NB4 (cell line): Measurements from ENCODE around the gene RFTN1.

Source experiments
- DNase-seq: peaks from one replicate; pipeline ENCODE4 v3.0.0; 2010; ENCODE audit warnings: low read depth
- H3K4me3 ChIP-seq: one replicate; pipeline ENCODE4 v1.5.1; 2011; ENCODE audit warnings: mild to moderate bottlenecking, low read depth, low read length, moderate library complexity
- MYC ChIP-seq: IDR thresholded peaks from 2 replicates; pipeline ENCODE4 v1.6.1; 2011; ENCODE audit warnings: low read depth, low read length
- POLR2A ChIP-seq: IDR thresholded peaks from 2 replicates; pipeline ENCODE4 v1.6.1; 2011; ENCODE audit warnings: mild to moderate bottlenecking; ENCODE audit not compliant: insufficient read length; ENCODE audit errors: extremely low read depth
- TF ChIP-seq, protein P1 (sequence below): IDR thresholded peaks from 2 replicates; pipeline ENCODE4 v1.6.1; 2011; ENCODE audit warnings: low read depth, low read length
- TF ChIP-seq, protein P2 (sequence below): IDR thresholded peaks from one replicate; pipeline ENCODE4 v1.5.1; 2012; ENCODE audit warnings: low read depth, low read length

Gene RFTN1

DNA sequence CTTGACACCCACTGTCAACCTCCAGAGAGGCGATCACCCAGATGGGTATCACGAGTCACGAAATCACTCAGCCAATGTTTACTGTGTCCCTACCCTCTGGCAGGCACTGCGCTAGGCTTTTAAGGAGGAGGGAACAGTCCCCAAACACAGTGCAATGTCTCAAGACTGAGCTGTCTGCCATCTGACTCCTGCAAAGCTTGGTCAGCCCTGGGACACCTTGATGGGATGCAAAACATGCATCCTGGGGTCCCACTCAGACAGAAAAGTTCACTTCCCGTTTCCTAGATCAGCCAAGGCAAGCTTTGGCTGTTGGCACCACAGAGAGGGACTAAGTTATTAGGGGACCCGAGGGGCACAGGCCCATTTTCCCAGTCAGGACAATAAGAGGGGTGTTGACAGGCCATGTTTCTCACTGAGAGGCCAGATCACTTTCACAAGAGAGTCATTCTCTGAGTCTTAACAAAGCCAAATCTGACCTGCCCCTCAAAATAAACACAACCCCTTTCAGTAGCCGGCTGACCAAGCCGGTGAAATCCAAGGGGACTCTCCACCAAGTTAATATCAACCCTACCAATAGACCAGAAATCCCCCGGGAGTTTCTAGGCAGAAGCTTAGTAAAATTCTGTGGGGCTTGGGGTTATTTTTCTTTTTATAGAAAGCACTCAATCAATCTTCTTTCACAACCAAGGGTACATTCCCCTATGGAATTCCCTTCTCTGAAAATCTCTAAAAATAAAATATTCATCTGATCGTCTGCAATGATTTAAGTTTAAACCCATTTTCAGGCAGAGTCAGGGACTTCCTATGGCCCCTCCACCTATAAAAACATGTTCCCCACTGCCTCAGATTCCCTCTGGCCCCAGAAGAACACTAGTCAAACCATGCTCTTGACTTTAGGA, 3.5 kb downstream of the RFTN1 start:
- no peak for TF ChIP-seq MYC
- TF ChIP-seq, protein P1, sequence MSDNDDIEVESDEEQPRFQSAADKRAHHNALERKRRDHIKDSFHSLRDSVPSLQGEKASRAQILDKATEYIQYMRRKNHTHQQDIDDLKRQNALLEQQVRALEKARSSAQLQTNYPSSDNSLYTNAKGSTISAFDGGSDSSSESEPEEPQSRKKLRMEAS, result no peak
- TF ChIP-seq, protein P2, sequence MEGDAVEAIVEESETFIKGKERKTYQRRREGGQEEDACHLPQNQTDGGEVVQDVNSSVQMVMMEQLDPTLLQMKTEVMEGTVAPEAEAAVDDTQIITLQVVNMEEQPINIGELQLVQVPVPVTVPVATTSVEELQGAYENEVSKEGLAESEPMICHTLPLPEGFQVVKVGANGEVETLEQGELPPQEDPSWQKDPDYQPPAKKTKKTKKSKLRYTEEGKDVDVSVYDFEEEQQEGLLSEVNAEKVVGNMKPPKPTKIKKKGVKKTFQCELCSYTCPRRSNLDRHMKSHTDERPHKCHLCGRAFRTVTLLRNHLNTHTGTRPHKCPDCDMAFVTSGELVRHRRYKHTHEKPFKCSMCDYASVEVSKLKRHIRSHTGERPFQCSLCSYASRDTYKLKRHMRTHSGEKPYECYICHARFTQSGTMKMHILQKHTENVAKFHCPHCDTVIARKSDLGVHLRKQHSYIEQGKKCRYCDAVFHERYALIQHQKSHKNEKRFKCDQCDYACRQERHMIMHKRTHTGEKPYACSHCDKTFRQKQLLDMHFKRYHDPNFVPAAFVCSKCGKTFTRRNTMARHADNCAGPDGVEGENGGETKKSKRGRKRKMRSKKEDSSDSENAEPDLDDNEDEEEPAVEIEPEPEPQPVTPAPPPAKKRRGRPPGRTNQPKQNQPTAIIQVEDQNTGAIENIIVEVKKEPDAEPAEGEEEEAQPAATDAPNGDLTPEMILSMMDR, result no peak
- no peak for TF ChIP-seq POLR2A
- DNase-seq, result no peak
- no peak overlapping the region for H3K4me3 ChIP-seq

DNA sequence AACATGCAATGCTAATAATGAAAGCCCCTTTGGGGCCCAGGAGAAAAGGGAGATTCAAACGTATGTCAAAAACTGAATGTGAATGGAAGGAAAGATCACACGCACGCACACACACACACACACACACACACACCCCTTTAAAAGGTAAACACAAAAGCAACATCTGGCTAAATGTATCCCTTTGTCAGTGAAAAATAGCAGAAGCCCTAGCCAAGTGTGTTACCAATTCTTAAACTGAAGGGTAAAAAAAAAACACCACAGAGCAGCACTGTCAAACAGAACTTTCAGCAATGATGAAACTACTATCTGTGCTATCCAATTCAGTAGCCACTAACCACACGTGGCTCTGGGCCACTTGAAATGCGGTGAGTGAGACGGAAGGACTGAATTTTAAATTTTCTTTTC, 4.9 kb downstream of the RFTN1 start:
- DNase-seq, result no peak
- TF ChIP-seq MYC (no peak), POLR2A (no peak)
- TF ChIP-seq, protein P1, result no peak
- TF ChIP-seq, protein P2, result no peak
- H3K4me3 ChIP-seq, result no peak overlapping the region

DNA sequence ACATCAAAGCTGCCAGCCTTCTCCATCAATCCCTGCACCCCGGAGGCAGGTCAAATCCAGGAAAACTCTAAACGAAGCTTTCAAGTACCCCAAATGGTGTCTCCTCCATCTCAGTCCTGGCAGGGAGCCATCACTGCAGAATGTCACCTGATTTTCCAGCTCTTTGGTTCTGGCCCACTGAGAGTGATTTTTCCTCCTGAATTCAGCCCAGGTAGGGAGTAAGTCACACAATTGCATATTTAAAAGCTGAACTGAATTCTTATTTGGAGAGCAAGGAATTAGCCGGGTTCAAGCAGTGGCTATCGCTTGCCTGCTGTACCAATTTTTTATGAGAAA, 5.3 kb downstream of the RFTN1 start:
- H3K4me3 ChIP-seq, result no peak overlapping the region
- DNase-seq, result no peak
- no peak for TF ChIP-seq POLR2A
- TF ChIP-seq, protein P1, result no peak
- TF ChIP-seq, protein P2, result no peak
- TF ChIP-seq MYC, result no peak

DNA sequence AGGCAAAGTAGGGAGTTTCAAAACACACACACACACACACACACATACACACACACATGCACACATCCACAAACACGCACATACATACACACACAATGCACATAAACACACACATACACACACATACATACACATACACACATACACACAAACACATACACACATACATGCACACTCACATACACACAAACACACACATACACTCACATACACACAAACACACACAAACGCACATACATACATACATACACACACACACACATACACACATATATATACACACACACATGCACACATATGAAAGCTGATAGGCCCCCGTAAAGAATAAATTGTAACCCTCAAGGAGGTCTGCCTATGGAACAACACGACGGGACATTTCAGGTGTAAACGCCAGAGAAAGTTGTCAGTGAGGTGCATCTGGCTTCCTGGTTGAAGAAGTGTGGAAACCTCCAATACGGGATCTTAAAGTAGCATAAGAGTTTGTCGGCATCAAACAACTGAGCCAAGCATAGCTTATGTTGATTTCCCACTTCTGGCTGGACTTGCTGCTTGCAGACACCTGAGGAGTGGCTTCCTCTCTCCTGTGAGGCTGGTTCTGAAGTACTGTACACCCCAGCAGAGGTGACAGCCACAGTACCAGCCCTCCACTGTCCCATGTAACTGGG, 5.8 kb downstream of the RFTN1 start:
- no peak for TF ChIP-seq POLR2A
- TF ChIP-seq, protein P2, result no peak
- TF ChIP-seq, protein P1, result no peak
- no peak for DNase-seq
- no peak overlapping the region for H3K4me3 ChIP-seq

DNA sequence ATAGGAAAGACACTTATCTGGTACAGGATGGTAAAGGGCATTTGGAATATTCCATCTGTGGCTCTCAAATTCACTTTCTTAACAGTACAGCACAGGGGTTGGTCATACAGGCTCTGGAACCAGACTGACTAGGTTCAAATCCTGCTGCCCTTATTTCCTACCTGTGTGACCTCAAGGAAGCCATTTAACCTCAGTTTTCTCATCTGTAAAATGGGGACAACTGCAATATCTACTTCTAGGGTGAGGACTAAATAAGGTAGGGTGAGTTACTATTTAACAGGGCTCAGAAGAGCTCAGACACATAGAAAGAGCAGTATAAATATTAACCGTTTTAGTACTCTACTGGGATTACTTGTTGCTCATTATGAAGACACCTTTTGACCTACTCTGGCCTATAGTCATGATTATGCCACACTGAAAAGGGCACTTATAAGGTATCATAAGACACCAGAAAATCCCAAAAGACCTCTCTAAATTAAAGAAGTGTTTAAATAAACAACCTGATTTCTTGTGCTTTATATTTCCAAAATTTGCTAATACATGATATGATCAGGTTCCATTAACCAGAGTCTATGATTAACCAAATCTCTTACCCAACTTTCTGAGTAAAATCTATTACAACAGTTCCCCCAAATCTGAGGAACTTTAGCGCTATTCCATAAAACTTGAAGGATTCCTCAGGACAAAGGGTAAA, 6.5 kb downstream of the RFTN1 start:
- no peak for DNase-seq
- H3K4me3 ChIP-seq, result no peak overlapping the region
- TF ChIP-seq POLR2A, result no peak
- TF ChIP-seq, protein P1, result no peak
- TF ChIP-seq, protein P2, result no peak
- TF ChIP-seq MYC, result no peak
